GM12878 (cell line): ENCODE results near the gene MAPK1. TPM values are rescaled to one million over a fixed set of nuclear protein-coding genes. Genes with fewer than 3 reads are reported as not detected.

Source experiments
- ATAC-seq: fragments of 200-7000 bp; cut with Tn5 transposase; 3 replicates; pipeline ENCODE4 v1.9.1; 2020; ENCODE audit warnings: mild to moderate bottlenecking, moderate library complexity
- BruUV-seq: library from RNA; stranded (reverse); fragments of 400-500 nt; replicated peaks from 2 replicates; lab custom pipeline; 2021; lab: Mats Ljungman, UMichigan
- CTCF ChIA-PET: fragments of 300-600 bp; sonication (Branson Sonifier 250); formaldehyde crosslinking; extraction: SDS; loops from one replicate; lab custom pipeline; 2021; ENCODE audit warnings: inconsistent platforms; lab: Yijun Ruan, JAX
- POLR2A ChIA-PET: fragments of 350-600 bp; formaldehyde crosslinking; extraction: SDS; loops from one replicate; lab custom pipeline; 2021; ENCODE audit warnings: inconsistent platforms; lab: Charles Lee
- RAD21 ChIA-PET: fragments of 300-600 bp; sonication (Branson Sonifier 250); formaldehyde crosslinking; loops from one replicate; lab custom pipeline; 2023; ENCODE audit warnings: antibody characterized with exemption; ENCODE audit not compliant: unreplicated experiment; lab: Charles Lee
- SMC1A ChIA-PET: fragments of 300-600 bp; sonication (Branson Sonifier 250); formaldehyde crosslinking; loops from one replicate; lab custom pipeline; 2023; ENCODE audit not compliant: unreplicated experiment, uncharacterized antibody; lab: Charles Lee
- DNase-seq: peaks from one replicate; pipeline ENCODE4 v3.0.0-alpha.2; 2011; ENCODE audit warnings: low read depth, low spot score
- FAIRE-seq: peaks from 3 replicates; lab custom pipeline; 2011; peaks lifted over from hg19 to GRCh38; lab: Jason Lieb, UNC
- H2AFZ ChIP-seq: 2 replicates; pipeline ENCODE4 v1.6.0; 2011; ENCODE audit warnings: low read depth, low read length, control low read depth; ENCODE audit not compliant: control insufficient read depth
- H3K27ac ChIP-seq: 2 replicates; pipeline ENCODE4 v1.5.1; 2011; ENCODE audit warnings: control low read depth; ENCODE audit not compliant: control insufficient read depth, insufficient read depth
- H3K27me3 ChIP-seq, 2 experiments: replicated peaks in 1 of 2; 2 replicates each; pipeline versions ENCODE4 v1.6.0 to v1.6.1; 2011; ENCODE audit warnings: low read length in 1 of 2; ENCODE audit not compliant: control insufficient read depth in 2 of 2, insufficient read depth in 2 of 2
- H3K36me3 ChIP-seq, 2 experiments: 2 replicates each; pipeline ENCODE4 v1.5.1; 2011; ENCODE audit warnings: low read length in 1 of 2; ENCODE audit not compliant: control insufficient read depth in 2 of 2, insufficient read depth in 2 of 2
- H3K4me1 ChIP-seq: 2 replicates; pipeline ENCODE4 v1.6.1; 2011; ENCODE audit warnings: mild to moderate bottlenecking, low read length, moderate library complexity, mixed read lengths; ENCODE audit not compliant: control insufficient read depth, insufficient read depth
- H3K4me2 ChIP-seq: 2 replicates; pipeline ENCODE4 v1.6.0; 2011; ENCODE audit warnings: control low read depth; ENCODE audit not compliant: control insufficient read depth, insufficient read depth
- H3K4me3 ChIP-seq: fragments of 200-600 bp; sonication (generic); 2 replicates; pipeline ENCODE4 v1.5.1; 2016
- H3K79me2 ChIP-seq: 2 replicates; pipeline ENCODE4 v1.6.0; 2011; ENCODE audit warnings: low read length; ENCODE audit not compliant: control insufficient read depth, insufficient read depth
- H3K9ac ChIP-seq: 2 replicates; pipeline ENCODE4 v1.8.0; 2011; ENCODE audit warnings: low read length, control low read depth, mixed read lengths; ENCODE audit not compliant: control insufficient read depth, insufficient read depth
- H3K9me3 ChIP-seq: replicated peaks from 3 replicates; pipeline ENCODE4 v1.5.1; 2011; ENCODE audit warnings: mild to moderate bottlenecking, low read length; ENCODE audit not compliant: control insufficient read depth, insufficient read depth
- H4K20me1 ChIP-seq: 2 replicates; pipeline ENCODE4 v1.6.0; 2011; ENCODE audit not compliant: control insufficient read depth, insufficient read depth
- CREB1 ChIP-seq: IDR thresholded peaks from 2 replicates; pipeline ENCODE4 v1.6.1; 2012; ENCODE audit warnings: low read depth, mild to moderate bottlenecking, inconsistent platforms
- FOXK2 ChIP-seq: fragments of 450-650 bp; IDR thresholded peaks from 2 replicates; pipeline ENCODE4 v1.6.1; 2017; ENCODE audit warnings: mild to moderate bottlenecking, moderate library complexity
- PAX5 ChIP-seq: IDR thresholded peaks from 2 replicates; pipeline ENCODE4 v1.6.1; 2011; ENCODE audit warnings: low read depth, low read length, borderline replicate concordance
- RAD21 ChIP-seq: IDR thresholded peaks from 2 replicates; pipeline ENCODE4 v1.6.1; 2011; ENCODE audit warnings: mild to moderate bottlenecking, low read depth, low read length, moderate library complexity; ENCODE audit not compliant: insufficient read depth
- RFX5 ChIP-seq: IDR thresholded peaks from 2 replicates; pipeline ENCODE4 v1.6.1; 2011; ENCODE audit warnings: low read depth, low read length, improper control_type of control experiment
- SIX5 ChIP-seq: IDR thresholded peaks from 2 replicates; pipeline ENCODE4 v1.6.1; 2011; ENCODE audit warnings: mild to moderate bottlenecking, low read depth, low read length, moderate library complexity; ENCODE audit not compliant: severe bottlenecking
- SMAD5 ChIP-seq: IDR thresholded peaks from 2 replicates; pipeline ENCODE4 v1.6.1; 2016; ENCODE audit warnings: antibody characterized with exemption, low read depth
- SUZ12 ChIP-seq: fragments of 200-600 bp; sonication (generic); IDR thresholded peaks from one replicate; pipeline ENCODE4 v1.6.1; 2018; ENCODE audit warnings: antibody characterized with exemption, mild to moderate bottlenecking; ENCODE audit not compliant: unreplicated experiment
- YY1 ChIP-seq: IDR thresholded peaks from 2 replicates; pipeline ENCODE4 v1.6.1; 2011; ENCODE audit warnings: low read depth, mild to moderate bottlenecking, low read length
- WGBS: methylation state at CpG from one replicate; pipeline ENCODE4 v1.1.6; 2016; ENCODE audit warnings: low lambda C conversion rate; ENCODE audit not compliant: insufficient replicate concordance, insufficient coverage; ENCODE audit errors: missing lambda C conversion rate; 5-methylcytosine and 5-hydroxymethylcytosine counted together
- in situ Hi-C: fragments of 300-500 bp; cut with MboI; formaldehyde crosslinking; loops from 9 replicates; pipeline ENCODE4 v1.14.3; 2018; ENCODE audit warnings: mixed read lengths
- intact Hi-C: fragments of 100-400 bp; cut with micrococcal nuclease; formaldehyde crosslinking; loops from one replicate; pipeline ENCODE4 v1.14.2; 2022; ENCODE audit not compliant: unreplicated experiment
- polyA plus RNA-seq, 11 experiments: library from polyadenylated mRNA; depleted of rRNA in 4 of 11; unstranded in 6 of 11; stranded (reverse) in 5 of 11; fragments of >200 nt; fragmentation: Nextera tagmentation in 4 of 11; fragmentation: Illumina TruSeq in 1 of 11; extraction: Ambion mirVana in 4 of 11; extraction: Trizol in 1 of 11; gene quantifications; 1 replicate in 1 of 11; 2 replicates in 10 of 11; pipeline versions ENCODE4 v1.2.1 to v1.2.3, GENCODE V29; 2011 to 2016; ENCODE audit warnings: inconsistent platforms in 2 of 11, missing spikeins in 2 of 11, low read depth in 1 of 11
- total RNA-seq, 4 experiments: library from RNA; depleted of rRNA in 3 of 4; stranded (reverse); fragments of >200 nt in 3 of 4; fragmentation: Illumina TruSeq in 1 of 4; extraction: Trizol in 1 of 4; gene quantifications; 2 replicates each; pipeline versions ENCODE4 v1.2.1 to v1.2.3, GENCODE V29; 2013 to 2021
- TF ChIP-seq, protein P1 (sequence below): fragments of 450-650 bp; formaldehyde crosslinking; IDR thresholded peaks from 2 replicates; pipeline ENCODE4 v1.5.0; 2022; ENCODE audit warnings: mild to moderate bottlenecking, missing genetic modification characterization
- TF ChIP-seq, protein P2 (sequence below): IDR thresholded peaks from 2 replicates; pipeline ENCODE4 v1.6.1; 2012; ENCODE audit warnings: low read depth, low read length, improper control_type of control experiment
- TF ChIP-seq, protein P3 (sequence below), 3 experiments: IDR thresholded peaks in 2 of 3; conservative IDR thresholded peaks in 1 of 3; 2 replicates each; pipeline ENCODE4 v1.5.1; 2011; ENCODE audit warnings: low read depth in 3 of 3, low read length in 3 of 3, mild to moderate bottlenecking in 3 of 3, control low read depth in 2 of 3, moderate library complexity in 2 of 3, inconsistent platforms in 1 of 3, mixed read lengths in 1 of 3; ENCODE audit not compliant: control insufficient read depth in 2 of 3, insufficient read depth in 1 of 3; ENCODE audit errors: extremely low read depth in 1 of 3
- TF ChIP-seq, protein P4 (sequence below): fragments of 450-650 bp; IDR thresholded peaks from 2 replicates; pipeline ENCODE4 v1.6.1; 2018; ENCODE audit warnings: mild to moderate bottlenecking, low read depth, moderate library complexity; ENCODE audit not compliant: partially characterized antibody
- TF ChIP-seq, protein P5 (sequence below): IDR thresholded peaks from 2 replicates; pipeline ENCODE4 v1.6.1; 2012; ENCODE audit warnings: low read depth, low read length, improper control_type of control experiment

Gene MAPK1
- total and polyA plus RNA-seq, 10 of the 15 experiments (the other 5 are each of a cell fraction or from before 2014, with no cell fraction given), result 7.0 to 123 (median 58.4) TPM

DNA sequence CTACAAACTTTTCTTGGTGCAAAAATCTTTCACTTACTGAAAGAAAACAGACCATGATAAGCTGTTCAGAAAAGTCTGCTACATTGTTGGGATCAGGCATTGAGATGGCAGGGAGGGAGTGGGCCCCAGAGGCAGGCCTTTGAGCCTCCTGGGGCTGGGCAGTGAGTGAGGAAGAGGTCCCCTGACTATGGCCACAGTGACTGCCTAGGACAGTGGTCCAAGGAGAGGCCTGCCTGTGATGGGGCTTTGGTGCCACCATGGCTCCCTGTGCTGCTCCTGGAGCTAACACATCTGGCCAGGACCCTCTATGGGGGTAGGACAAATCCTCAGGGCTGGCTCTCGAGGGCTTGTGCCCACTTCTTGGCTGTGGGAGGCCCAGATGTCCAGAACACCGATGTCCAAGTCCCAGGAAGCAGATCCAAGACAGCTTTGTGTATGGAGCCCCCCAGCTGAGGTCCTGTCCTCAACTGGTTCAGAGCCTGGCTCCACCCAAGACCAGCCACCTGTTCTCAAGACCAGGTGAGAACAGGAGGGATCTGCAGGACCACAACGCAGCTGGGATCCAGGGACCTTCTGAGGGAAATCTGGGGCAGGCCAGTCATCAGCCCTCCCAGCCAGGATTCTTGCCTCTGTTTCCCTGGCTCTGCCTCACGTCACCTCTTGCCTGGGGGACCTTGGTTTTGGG lies 48.3 kb upstream of the MAPK1 start:
- Histone ChIP-seq H3K4me2 (no peak overlapping the region), H3K4me3 (no peak overlapping the region), H3K79me2 (no peaks in the 10 kb centered on the region), H4K20me1 (no peaks in the 10 kb centered on the region), H3K27ac (no peak overlapping the region), H3K36me3 (no peaks in the 10 kb centered on the region), H3K27me3 (no peaks in the 10 kb centered on the region), H3K9ac (no peak overlapping the region), H3K9me3 (no peaks in the 10 kb centered on the region), H3K4me1 (no peaks in the 10 kb centered on the region), H2AFZ (no peak overlapping the region)
- DNase-seq, result no peak
- ATAC-seq, result no peak
- TF ChIP-seq FOXK2 (no peak), SUZ12 (no peak), RAD21 (no peak), PAX5 (no peak), CREB1 (no peak), SMAD5 (no peak), YY1 (no peak), SIX5 (no peak), RFX5 (no peak)
- TF ChIP-seq, protein P1, sequence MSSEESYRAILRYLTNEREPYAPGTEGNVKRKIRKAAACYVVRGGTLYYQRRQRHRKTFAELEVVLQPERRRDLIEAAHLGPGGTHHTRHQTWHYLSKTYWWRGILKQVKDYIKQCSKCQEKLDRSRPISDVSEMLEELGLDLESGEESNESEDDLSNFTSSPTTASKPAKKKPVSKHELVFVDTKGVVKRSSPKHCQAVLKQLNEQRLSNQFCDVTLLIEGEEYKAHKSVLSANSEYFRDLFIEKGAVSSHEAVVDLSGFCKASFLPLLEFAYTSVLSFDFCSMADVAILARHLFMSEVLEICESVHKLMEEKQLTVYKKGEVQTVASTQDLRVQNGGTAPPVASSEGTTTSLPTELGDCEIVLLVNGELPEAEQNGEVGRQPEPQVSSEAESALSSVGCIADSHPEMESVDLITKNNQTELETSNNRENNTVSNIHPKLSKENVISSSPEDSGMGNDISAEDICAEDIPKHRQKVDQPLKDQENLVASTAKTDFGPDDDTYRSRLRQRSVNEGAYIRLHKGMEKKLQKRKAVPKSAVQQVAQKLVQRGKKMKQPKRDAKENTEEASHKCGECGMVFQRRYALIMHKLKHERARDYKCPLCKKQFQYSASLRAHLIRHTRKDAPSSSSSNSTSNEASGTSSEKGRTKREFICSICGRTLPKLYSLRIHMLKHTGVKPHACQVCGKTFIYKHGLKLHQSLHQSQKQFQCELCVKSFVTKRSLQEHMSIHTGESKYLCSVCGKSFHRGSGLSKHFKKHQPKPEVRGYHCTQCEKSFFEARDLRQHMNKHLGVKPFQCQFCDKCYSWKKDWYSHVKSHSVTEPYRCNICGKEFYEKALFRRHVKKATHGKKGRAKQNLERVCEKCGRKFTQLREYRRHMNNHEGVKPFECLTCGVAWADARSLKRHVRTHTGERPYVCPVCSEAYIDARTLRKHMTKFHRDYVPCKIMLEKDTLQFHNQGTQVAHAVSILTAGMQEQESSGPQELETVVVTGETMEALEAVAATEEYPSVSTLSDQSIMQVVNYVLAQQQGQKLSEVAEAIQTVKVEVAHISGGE (CRISPR knock-in tag), result no peak
- TF ChIP-seq, protein P2, sequence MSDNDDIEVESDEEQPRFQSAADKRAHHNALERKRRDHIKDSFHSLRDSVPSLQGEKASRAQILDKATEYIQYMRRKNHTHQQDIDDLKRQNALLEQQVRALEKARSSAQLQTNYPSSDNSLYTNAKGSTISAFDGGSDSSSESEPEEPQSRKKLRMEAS, result no peak
- TF ChIP-seq, protein P3, sequence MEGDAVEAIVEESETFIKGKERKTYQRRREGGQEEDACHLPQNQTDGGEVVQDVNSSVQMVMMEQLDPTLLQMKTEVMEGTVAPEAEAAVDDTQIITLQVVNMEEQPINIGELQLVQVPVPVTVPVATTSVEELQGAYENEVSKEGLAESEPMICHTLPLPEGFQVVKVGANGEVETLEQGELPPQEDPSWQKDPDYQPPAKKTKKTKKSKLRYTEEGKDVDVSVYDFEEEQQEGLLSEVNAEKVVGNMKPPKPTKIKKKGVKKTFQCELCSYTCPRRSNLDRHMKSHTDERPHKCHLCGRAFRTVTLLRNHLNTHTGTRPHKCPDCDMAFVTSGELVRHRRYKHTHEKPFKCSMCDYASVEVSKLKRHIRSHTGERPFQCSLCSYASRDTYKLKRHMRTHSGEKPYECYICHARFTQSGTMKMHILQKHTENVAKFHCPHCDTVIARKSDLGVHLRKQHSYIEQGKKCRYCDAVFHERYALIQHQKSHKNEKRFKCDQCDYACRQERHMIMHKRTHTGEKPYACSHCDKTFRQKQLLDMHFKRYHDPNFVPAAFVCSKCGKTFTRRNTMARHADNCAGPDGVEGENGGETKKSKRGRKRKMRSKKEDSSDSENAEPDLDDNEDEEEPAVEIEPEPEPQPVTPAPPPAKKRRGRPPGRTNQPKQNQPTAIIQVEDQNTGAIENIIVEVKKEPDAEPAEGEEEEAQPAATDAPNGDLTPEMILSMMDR (IDR thresholded peaks at IDR 0.05 in 2 of 3, conservative IDR thresholded peaks at IDR 0.05 in 1 of 3; ENCODE audit: control insufficient read depth in 2 of 3, extremely low read depth in 1 of 3, insufficient read depth in 1 of 3, low read depth in 3 of 3, low read length in 3 of 3), result no peak
- TF ChIP-seq, protein P4, sequence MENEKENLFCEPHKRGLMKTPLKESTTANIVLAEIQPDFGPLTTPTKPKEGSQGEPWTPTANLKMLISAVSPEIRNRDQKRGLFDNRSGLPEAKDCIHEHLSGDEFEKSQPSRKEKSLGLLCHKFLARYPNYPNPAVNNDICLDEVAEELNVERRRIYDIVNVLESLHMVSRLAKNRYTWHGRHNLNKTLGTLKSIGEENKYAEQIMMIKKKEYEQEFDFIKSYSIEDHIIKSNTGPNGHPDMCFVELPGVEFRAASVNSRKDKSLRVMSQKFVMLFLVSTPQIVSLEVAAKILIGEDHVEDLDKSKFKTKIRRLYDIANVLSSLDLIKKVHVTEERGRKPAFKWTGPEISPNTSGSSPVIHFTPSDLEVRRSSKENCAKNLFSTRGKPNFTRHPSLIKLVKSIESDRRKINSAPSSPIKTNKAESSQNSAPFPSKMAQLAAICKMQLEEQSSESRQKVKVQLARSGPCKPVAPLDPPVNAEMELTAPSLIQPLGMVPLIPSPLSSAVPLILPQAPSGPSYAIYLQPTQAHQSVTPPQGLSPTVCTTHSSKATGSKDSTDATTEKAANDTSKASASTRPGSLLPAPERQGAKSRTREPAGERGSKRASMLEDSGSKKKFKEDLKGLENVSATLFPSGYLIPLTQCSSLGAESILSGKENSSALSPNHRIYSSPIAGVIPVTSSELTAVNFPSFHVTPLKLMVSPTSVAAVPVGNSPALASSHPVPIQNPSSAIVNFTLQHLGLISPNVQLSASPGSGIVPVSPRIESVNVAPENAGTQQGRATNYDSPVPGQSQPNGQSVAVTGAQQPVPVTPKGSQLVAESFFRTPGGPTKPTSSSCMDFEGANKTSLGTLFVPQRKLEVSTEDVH, result no peak
- TF ChIP-seq, protein P5, sequence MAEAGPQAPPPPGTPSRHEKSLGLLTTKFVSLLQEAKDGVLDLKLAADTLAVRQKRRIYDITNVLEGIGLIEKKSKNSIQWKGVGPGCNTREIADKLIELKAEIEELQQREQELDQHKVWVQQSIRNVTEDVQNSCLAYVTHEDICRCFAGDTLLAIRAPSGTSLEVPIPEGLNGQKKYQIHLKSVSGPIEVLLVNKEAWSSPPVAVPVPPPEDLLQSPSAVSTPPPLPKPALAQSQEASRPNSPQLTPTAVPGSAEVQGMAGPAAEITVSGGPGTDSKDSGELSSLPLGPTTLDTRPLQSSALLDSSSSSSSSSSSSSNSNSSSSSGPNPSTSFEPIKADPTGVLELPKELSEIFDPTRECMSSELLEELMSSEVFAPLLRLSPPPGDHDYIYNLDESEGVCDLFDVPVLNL, result no peak
- POLR2A ChIA-PET, result no interaction called here
- intact Hi-C loops (no loop called here), in situ Hi-C loops (no loop called here)
- WGBS, result 32% methylated on average over 4 of the region's 4 CpGs
- RAD21 ChIA-PET, result no interaction called here
- no peak for FAIRE-seq
- CTCF ChIA-PET, result interaction anchor here (0.6 to 1.5 kb wide), 3 partner anchors 22 to 618 kb away, joined by 3 to 5 read pairs (median 4); no protein-coding TSS in a partner anchor
- BruUV-seq, result no TSS peak
- SMC1A ChIA-PET, result no interaction called here
